H1 (cell line): ENCODE measurements around the gene PPY. TPM values are rescaled to one million over a fixed set of nuclear protein-coding genes. Genes with fewer than 3 reads are reported as not detected.

ENCODE experiments used
- CTCF ChIA-PET: fragments of 300-600 bp; sonication (Branson Sonifier 250); formaldehyde crosslinking; loops from one replicate; lab custom pipeline; 2021; ENCODE audit not compliant: partially characterized antibody; lab: Charles Lee
- POLR2A ChIA-PET: fragments of 300-600 bp; sonication (Branson Sonifier 250); formaldehyde crosslinking; loops from one replicate; lab custom pipeline; 2021; ENCODE audit warnings: inconsistent platforms; ENCODE audit not compliant: partially characterized antibody; lab: Charles Lee
- DNase-seq, 2 experiments: peaks; one replicate each; pipeline versions ENCODE4 v3.0.0 to v3.0.0-alpha.2; 2010 to 2022; ENCODE audit warnings: low spot score in 2 of 2, low read depth in 1 of 2, mixed read lengths in 1 of 2
- FAIRE-seq: peaks from 2 replicates; lab custom pipeline; 2011; peaks lifted over from hg19 to GRCh38; lab: Jason Lieb, UNC
- H2AFZ ChIP-seq: 2 replicates; pipeline ENCODE4 v1.8.1; 2012; ENCODE audit warnings: low read length, inconsistent platforms
- H2AK5ac ChIP-seq: 2 replicates; pipeline ENCODE4 v1.6.1; 2013; ENCODE audit warnings: low read depth, low read length
- H2BK120ac ChIP-seq: replicated peaks from 2 replicates; pipeline ENCODE3; 2013; ENCODE audit warnings: low read depth, low read length, inconsistent platforms
- H2BK12ac ChIP-seq: 2 replicates; pipeline ENCODE4 v1.6.1; 2013; ENCODE audit warnings: low read depth, low read length
- H2BK15ac ChIP-seq: 2 replicates; pipeline ENCODE4 v1.6.1; 2013; ENCODE audit warnings: low read length
- H2BK20ac ChIP-seq: 2 replicates; pipeline ENCODE4 v1.6.1; 2013; ENCODE audit warnings: low read length
- H2BK5ac ChIP-seq: 2 replicates; pipeline ENCODE4 v1.6.1; 2013; ENCODE audit warnings: low read depth, low read length
- H3K14ac ChIP-seq: 2 replicates; pipeline ENCODE4 v1.6.1; 2013; ENCODE audit warnings: inconsistent platforms; ENCODE audit not compliant: insufficient read length
- H3K18ac ChIP-seq: 2 replicates; pipeline ENCODE4 v1.6.1; 2013; ENCODE audit warnings: low read length; ENCODE audit errors: extremely low read depth
- H3K23ac ChIP-seq: 2 replicates; pipeline ENCODE4 v1.6.1; 2013; ENCODE audit warnings: inconsistent platforms; ENCODE audit not compliant: insufficient read length
- H3K23me2 ChIP-seq: 2 replicates; pipeline ENCODE4 v1.6.1; 2013; ENCODE audit warnings: low read depth, low read length
- H3K27ac ChIP-seq: 2 replicates; pipeline ENCODE4 v1.6.1; 2011; ENCODE audit warnings: low read depth, low read length, inconsistent platforms
- H3K27me3 ChIP-seq, 4 experiments: replicated peaks in 1 of 4; 1 replicate in 1 of 4; 2 replicates in 3 of 4; pipeline versions ENCODE4 v1.6.1 to v1.8.1; 2011 to 2013; ENCODE audit warnings: low read length in 3 of 4, mild to moderate bottlenecking in 3 of 4, inconsistent platforms in 2 of 4, mixed read lengths in 2 of 4, moderate library complexity in 1 of 4; ENCODE audit not compliant: control insufficient read depth in 3 of 4, insufficient read depth in 3 of 4; ENCODE audit errors: extremely low read depth in 1 of 4
- H3K36me3 ChIP-seq, 4 experiments: 2 replicates each; pipeline versions ENCODE4 v1.6.1 to v1.8.1; 2011 to 2013; ENCODE audit warnings: mild to moderate bottlenecking in 4 of 4, low read length in 3 of 4, moderate library complexity in 2 of 4, control low read depth in 1 of 4, inconsistent platforms in 1 of 4; ENCODE audit not compliant: insufficient read depth in 4 of 4, control insufficient read depth in 2 of 4
- H3K4ac ChIP-seq: replicated peaks from 2 replicates; pipeline ENCODE3; 2013; ENCODE audit warnings: low read length, low read depth, mixed read lengths, inconsistent platforms; ENCODE audit not compliant: insufficient read length
- H3K4me1 ChIP-seq, 4 experiments: replicated peaks in 1 of 4; 1 replicate in 1 of 4; 2 replicates in 3 of 4; pipeline versions ENCODE4 v1.6.1 to v1.8.1; 2011 to 2013; ENCODE audit warnings: low read length in 3 of 4, inconsistent platforms in 2 of 4, mixed read lengths in 1 of 4; ENCODE audit not compliant: insufficient read depth in 4 of 4, control insufficient read depth in 3 of 4
- H3K4me2 ChIP-seq, 2 experiments: 2 replicates each; pipeline versions ENCODE4 v1.6.1 to v1.8.1; 2011 to 2013; ENCODE audit warnings: low read depth in 2 of 2, low read length in 2 of 2, control low read depth in 1 of 2, inconsistent platforms in 1 of 2, mild to moderate bottlenecking in 1 of 2; ENCODE audit not compliant: insufficient read depth in 1 of 2
- H3K4me3 ChIP-seq, 4 experiments: fragments of 200-600, 300-600 bp in 1 of 4; sonication (generic), shearing (Covaris generic), sonication (Bioruptor Twin) in 1 of 4; 2 replicates each; pipeline versions ENCODE4 v1.5.1 to v1.8.1; 2011 to 2016; ENCODE audit warnings: low read length in 4 of 4, low read depth in 3 of 4, control low read depth in 2 of 4, inconsistent platforms in 2 of 4, mild to moderate bottlenecking in 2 of 4, mixed read lengths in 1 of 4, moderate library complexity in 1 of 4; ENCODE audit not compliant: insufficient read depth in 2 of 4; ENCODE audit errors: extremely low read depth in 1 of 4
- H3K56ac ChIP-seq: replicated peaks from 2 replicates; pipeline ENCODE3; 2013; ENCODE audit warnings: low read depth, mild to moderate bottlenecking, mixed read lengths, low read length, inconsistent platforms; ENCODE audit not compliant: insufficient read length
- H3K79me1 ChIP-seq: 2 replicates; pipeline ENCODE4 v1.6.1; 2013; ENCODE audit warnings: low read depth, low read length, control low read depth
- H3K79me2 ChIP-seq, 2 experiments: 2 replicates each; pipeline versions ENCODE4 v1.6.1 to v1.8.1; 2012 to 2013; ENCODE audit warnings: low read length in 2 of 2, mild to moderate bottlenecking in 2 of 2, inconsistent platforms in 1 of 2; ENCODE audit not compliant: insufficient read depth in 2 of 2, control insufficient read depth in 1 of 2
- H3K9ac ChIP-seq, 4 experiments: replicated peaks in 1 of 4; 1 replicate in 1 of 4; 2 replicates in 3 of 4; pipeline versions ENCODE4 v1.6.1 to v1.8.1; 2011 to 2013; ENCODE audit warnings: low read depth in 3 of 4, low read length in 3 of 4, control low read depth in 2 of 4, mild to moderate bottlenecking in 2 of 4, moderate library complexity in 2 of 4, inconsistent platforms in 1 of 4; ENCODE audit errors: extremely low read depth in 1 of 4
- H3K9me3 ChIP-seq, 2 experiments: 2 replicates each; pipeline versions ENCODE4 v1.6.1 to v1.8.1; 2012 to 2013; ENCODE audit warnings: mild to moderate bottlenecking in 2 of 2, moderate library complexity in 2 of 2, control low read depth in 1 of 2, inconsistent platforms in 1 of 2, low read depth in 1 of 2, low read length in 1 of 2, mixed read lengths in 1 of 2; ENCODE audit not compliant: insufficient read depth in 2 of 2
- H4K20me1 ChIP-seq, 2 experiments: replicated peaks in 1 of 2; 2 replicates each; pipeline versions ENCODE3 to v1.8.1; 2011 to 2013; ENCODE audit warnings: inconsistent platforms in 2 of 2, low read length in 2 of 2, mild to moderate bottlenecking in 1 of 2; ENCODE audit not compliant: insufficient read depth in 2 of 2, control insufficient read depth in 1 of 2
- H4K5ac ChIP-seq: 2 replicates; pipeline ENCODE4 v1.6.1; 2013; ENCODE audit warnings: low read length, low read depth, mixed read lengths, inconsistent platforms; ENCODE audit not compliant: insufficient read length
- H4K8ac ChIP-seq: 2 replicates; pipeline ENCODE4 v1.8.0; 2013; ENCODE audit warnings: mild to moderate bottlenecking, moderate library complexity, low read length, inconsistent platforms; ENCODE audit not compliant: insufficient read depth; ENCODE audit errors: extremely low read depth
- H4K91ac ChIP-seq: replicated peaks from 2 replicates; pipeline ENCODE3; 2013; ENCODE audit warnings: low read length, mixed read lengths, inconsistent platforms; ENCODE audit not compliant: insufficient read length
- KDM1A ChIP-seq: fragments of 200-600, 300-600 bp; sonication (generic); IDR thresholded peaks from 2 replicates; pipeline ENCODE4 v1.7.1; 2016; ENCODE audit warnings: mild to moderate bottlenecking, low read length, borderline replicate concordance
- KDM5A ChIP-seq: fragments of 200-600 bp; IDR thresholded peaks from 2 replicates; pipeline ENCODE4 v1.7.1; 2012; ENCODE audit warnings: mild to moderate bottlenecking, low read length, inconsistent platforms, mixed read lengths
- RBBP5 ChIP-seq: IDR thresholded peaks from 2 replicates; pipeline ENCODE4 v1.7.1; 2012; ENCODE audit warnings: low read depth, mild to moderate bottlenecking, inconsistent platforms, low read length, moderate library complexity, borderline replicate concordance
- WGBS, 2 experiments: shearing (Covaris generic) in 1 of 2; methylation state at CpG; one replicate each; pipeline versions ENCODE4 v1.1.6 to v1.1.7; 2013 to 2015; ENCODE audit warnings: low lambda C conversion rate in 2 of 2, mixed read lengths in 2 of 2, inconsistent platforms in 1 of 2, low coverage in 1 of 2, missing lambda C conversion rate in 1 of 2; ENCODE audit not compliant: insufficient replicate concordance in 2 of 2, insufficient coverage in 1 of 2, insufficient read length in 1 of 2; ENCODE audit errors: extremely low coverage in 1 of 2, missing lambda C conversion rate in 1 of 2; 5-methylcytosine and 5-hydroxymethylcytosine counted together
- polyA plus RNA-seq, 7 experiments: library from polyadenylated mRNA; depleted of rRNA in 3 of 7; stranded (reverse) in 5 of 7; unstranded in 2 of 7; fragments of >200 nt in 5 of 7; fragments of 200-250 nt in 2 of 7; gene quantifications; 1 replicate in 5 of 7; 2 replicates in 1 of 7; 4 replicates in 1 of 7; pipeline versions ENCODE4 v1.2.1 to v1.2.3, GENCODE V29; 2011 to 2013; ENCODE audit warnings: missing spikeins in 2 of 7, mixed read lengths in 2 of 7
- total RNA-seq: library from RNA; stranded (reverse); fragmentation: NEBNext Ultra II Directional; extraction: Animal tissue kit (Norgen Biotek cat#: 25700); gene quantifications from 2 replicates; pipeline ENCODE4 v1.2.1, GENCODE V29; 2021

Gene PPY
- total and polyA plus RNA-seq, 2 of the 8 experiments (the other 6 are each of a cell fraction or from before 2014, with no cell fraction given), result 0.26 TPM; not detected in 1

DNA sequence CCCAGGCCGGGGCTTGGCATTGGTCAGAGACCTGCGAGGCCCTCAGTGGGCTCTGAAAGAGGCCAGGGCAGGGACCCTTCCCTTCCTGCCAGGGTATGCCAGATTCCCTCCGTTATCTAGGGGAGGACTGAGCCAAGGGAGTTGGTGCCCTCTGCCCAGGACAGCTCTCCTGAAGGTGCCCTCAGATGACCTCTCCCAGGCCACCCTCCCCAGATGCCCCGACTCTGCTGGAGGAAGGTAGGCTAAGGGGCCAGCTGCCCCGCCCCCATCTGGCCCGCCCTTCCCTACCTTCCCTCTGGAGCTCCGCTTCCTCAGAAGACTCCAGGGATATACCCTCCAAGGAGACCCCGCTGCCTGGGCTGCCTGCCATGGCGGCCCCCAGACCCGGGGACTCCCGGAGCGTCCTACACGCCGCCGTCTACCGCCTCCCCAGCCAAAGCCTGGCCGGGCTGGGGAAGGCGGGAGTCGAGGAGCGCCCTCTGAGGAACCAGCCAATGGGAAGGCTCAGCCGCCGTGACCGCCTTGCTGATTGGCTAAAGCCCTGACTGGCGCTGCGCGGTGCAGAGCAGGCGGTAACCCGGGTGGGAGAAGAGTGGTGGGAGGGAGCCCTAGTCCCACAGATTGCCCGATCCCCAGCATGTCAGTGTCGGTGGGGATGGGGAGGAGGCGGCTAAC lies 42.0 kb downstream of the PPY start:
- CTCF ChIA-PET, result interaction anchor here (0.6 to 25.8 kb wide), 13 partner anchors 10 to 269 kb away, joined by 3 to 403 read pairs (median 3); no protein-coding TSS in a partner anchor
- Histone ChIP-seq H3K18ac (peak overlapping the region; percentile 78), H3K4ac (no peak overlapping the region), H2BK5ac (no peak overlapping the region), H2BK15ac (0 out of 2 replicates have a peak overlapping the region, but pooled peaks have one; percentile 88), H3K14ac (no peak overlapping the region), H3K4me3 (peak overlapping the region; percentile 38 to 65 (median 48)), H2BK12ac (peak overlapping the region; percentile 97; the same call in 1 of the 2 replicates), H4K91ac (no peak overlapping the region), H3K9ac (no peak overlapping the region; a peak in 1 of 7 replicates), H3K27me3 (peaks cover 0 to 3% (median 3%) of the 10 kb centered on the region in 4 experiments; a peak in 4 of 7 replicates), H3K27ac (no peak overlapping the region), H3K56ac (peak overlapping the region; percentile 32), H2AFZ (peak overlapping the region; percentile 2; the same call in 1 of the 2 replicates), H4K20me1 (peaks cover 2 to 3% of the 10 kb centered on the region in 2 experiments), H3K23me2 (peaks cover 12% of the 10 kb centered on the region), H3K79me1 (peaks cover 3% of the 10 kb centered on the region), H3K9me3 (no peaks in the 10 kb centered on the region), H2BK120ac (no peak overlapping the region), H4K5ac (no peak overlapping the region), H3K36me3 (no peaks in the 10 kb centered on the region; a peak in 1 of 8 replicates), H3K79me2 (0 out of 4 replicates have a peak, but pooled peaks cover 0 to 2% of the 10 kb centered on the region in 2 experiments), H2AK5ac (no peak overlapping the region), H3K4me2 (peak overlapping the region; percentile 80 to 86), H3K23ac (no peak overlapping the region), H4K8ac (no peak overlapping the region; the same call in 1 of the 2 replicates), H2BK20ac (peak overlapping the region; percentile 82; the same call in 1 of the 2 replicates), H3K4me1 (peaks cover 0 to 39% (median 30%) of the 10 kb centered on the region in 4 experiments; a peak in 6 of 7 replicates)
- peak in 1 of 2 experiments; percentile 95 for DNase-seq
- 9% methylated on average over 19 of the region's 31 CpGs; no CpG with 5 or more reads in 1 of the 2 experiments for WGBS, 2 experiments
- no peak for FAIRE-seq
- POLR2A ChIA-PET, result interaction anchor here (1.0 to 1.6 kb wide), 3 partner anchors 12 to 122 kb away, joined by 3 to 4 read pairs (median 4); no protein-coding TSS in a partner anchor
- no peak for TF ChIP-seq KDM1A
- TF ChIP-seq RBBP5, result no peak
- TF ChIP-seq KDM5A, result no peak
